SK-N-SH (cell line): ENCODE data around the gene CELA3B. TPM values are rescaled to one million over a fixed set of nuclear protein-coding genes. Genes with fewer than 3 reads are reported as not detected.

Experiments used
- CTCF ChIA-PET: fragments of 300-600, 350-600 bp; formaldehyde crosslinking; extraction: SDS; loops from one replicate; lab custom pipeline; 2021; lab: Yijun Ruan, JAX
- POLR2A ChIA-PET: fragments of 350-600 bp; sonication (Branson Sonifier 250); formaldehyde crosslinking; extraction: SDS; loops from one replicate; lab custom pipeline; 2020; ENCODE audit warnings: antibody characterized with exemption, inconsistent platforms; lab: Yijun Ruan, JAX
- DNase-seq: peaks from one replicate; pipeline ENCODE4 v3.0.0; 2012
- H2AFZ ChIP-seq: fragments of 200-600 bp; sonication (generic); 2 replicates; pipeline ENCODE4 v1.8.1; 2016; ENCODE audit warnings: antibody characterized with exemption, mild to moderate bottlenecking, low read depth
- H3F3A ChIP-seq: fragments of 200-600 bp; sonication (generic); replicated peaks from 2 replicates; pipeline ENCODE3; 2016; ENCODE audit warnings: antibody characterized with exemption, mild to moderate bottlenecking; ENCODE audit not compliant: insufficient read depth
- H3K27ac ChIP-seq, 2 experiments: fragments of 200-500 bp in 1 of 2; fragments of 200-600 bp in 1 of 2; sonication (Bioruptor generic) in 1 of 2; sonication (generic), shearing (Covaris generic) in 1 of 2; 2 replicates each; pipeline versions ENCODE4 v1.5.1 to v1.6.1; 2014 to 2016; ENCODE audit warnings: low read depth in 2 of 2, inconsistent platforms in 1 of 2, low read length in 1 of 2, mild to moderate bottlenecking in 1 of 2, mixed read lengths in 1 of 2
- H3K27me3 ChIP-seq: fragments of 200-600 bp; sonication (generic), shearing (Covaris generic); 2 replicates; pipeline ENCODE4 v1.6.1; 2016; ENCODE audit warnings: mixed run types; ENCODE audit not compliant: insufficient read depth
- H3K36me3 ChIP-seq, 2 experiments: fragments of 200-500 bp in 1 of 2; fragments of 200-600 bp in 1 of 2; sonication (Bioruptor generic) in 1 of 2; sonication (generic) in 1 of 2; replicated peaks in 1 of 2; 2 replicates each; pipeline versions ENCODE3 to v1.5.1; 2014 to 2016; ENCODE audit warnings: low read length in 1 of 2, mild to moderate bottlenecking in 1 of 2; ENCODE audit not compliant: insufficient read depth in 2 of 2, control insufficient read depth in 1 of 2
- H3K4me1 ChIP-seq, 2 experiments: fragments of 200-500 bp in 1 of 2; fragments of 200-600 bp in 1 of 2; sonication (Bioruptor generic) in 1 of 2; sonication (generic), shearing (Covaris generic) in 1 of 2; 2 replicates each; pipeline versions ENCODE4 v1.5.1 to v1.6.1; 2014 to 2016; ENCODE audit warnings: low read depth in 1 of 2, low read length in 1 of 2, mixed run types in 1 of 2; ENCODE audit not compliant: insufficient read depth in 2 of 2, control insufficient read depth in 1 of 2
- H3K4me2 ChIP-seq: fragments of 200-600 bp; sonication (generic), shearing (Covaris generic); 2 replicates; pipeline ENCODE4 v1.6.1; 2017; ENCODE audit warnings: mixed run types
- H3K4me3 ChIP-seq, 2 experiments: fragments of 200-500 bp in 1 of 2; fragments of 200-600 bp in 1 of 2; sonication (Bioruptor generic) in 1 of 2; sonication (generic), shearing (Covaris generic) in 1 of 2; 2 replicates each; pipeline versions ENCODE4 v1.5.1 to v1.8.1; 2014 to 2016; ENCODE audit warnings: low read depth in 2 of 2, inconsistent platforms in 1 of 2, low read length in 1 of 2, mild to moderate bottlenecking in 1 of 2, mixed read lengths in 1 of 2, moderate library complexity in 1 of 2
- H3K79me2 ChIP-seq: fragments of 200-600 bp; sonication (generic); 2 replicates; pipeline ENCODE4 v1.8.1; 2017; ENCODE audit warnings: mild to moderate bottlenecking; ENCODE audit not compliant: insufficient read depth
- H3K9ac ChIP-seq: fragments of 200-600 bp; sonication (generic); 2 replicates; pipeline ENCODE4 v1.6.1; 2017; ENCODE audit warnings: mixed run types
- H3K9me2 ChIP-seq: fragments of 200-600 bp; sonication (generic); 2 replicates; pipeline ENCODE4 v1.6.1; 2017; ENCODE audit warnings: mixed run types
- H3K9me3 ChIP-seq: fragments of 200-600 bp; sonication (generic); 2 replicates; pipeline ENCODE4 v1.6.1; 2017; ENCODE audit warnings: mixed run types, mild to moderate bottlenecking, moderate library complexity
- H4K20me1 ChIP-seq: fragments of 200-600 bp; sonication (generic); 2 replicates; pipeline ENCODE4 v1.6.1; 2017; ENCODE audit warnings: mild to moderate bottlenecking, mixed run types; ENCODE audit not compliant: insufficient read depth
- CTCF ChIP-seq: fragments of 200-600 bp; sonication (generic); IDR thresholded peaks from 2 replicates; pipeline ENCODE4 v1.6.1; 2017; ENCODE audit warnings: antibody characterized with exemption, mild to moderate bottlenecking, moderate library complexity
- ELF1 ChIP-seq: IDR thresholded peaks from 2 replicates; pipeline ENCODE4 v1.4.0; 2012
- EZH2phosphoT487 ChIP-seq: fragments of 200-600 bp; sonication (generic); IDR thresholded peaks from 2 replicates; pipeline ENCODE4 v1.6.1; 2017; ENCODE audit warnings: low read depth, mixed run types, mild to moderate bottlenecking, antibody characterized with exemption, moderate library complexity, borderline replicate concordance
- GATA2 ChIP-seq: sonication (generic); formaldehyde crosslinking; IDR thresholded peaks from 2 replicates; pipeline ENCODE4 v1.5.0; 2020; ENCODE audit warnings: mild to moderate bottlenecking, missing genetic modification reagents
- JUND ChIP-seq: IDR thresholded peaks from 2 replicates; pipeline ENCODE4 v1.4.0; 2012
- MAX ChIP-seq: IDR thresholded peaks from 2 replicates; pipeline ENCODE4 v1.4.0; 2012; ENCODE audit warnings: low read depth
- RAD21 ChIP-seq: IDR thresholded peaks from 2 replicates; pipeline ENCODE4 v1.6.1; 2012; ENCODE audit warnings: mild to moderate bottlenecking, low read length
- RFX5 ChIP-seq: IDR thresholded peaks from 2 replicates; pipeline ENCODE4 v1.6.1; 2012; ENCODE audit warnings: mild to moderate bottlenecking, improper control_type of control experiment, low read length
- SIN3A ChIP-seq: IDR thresholded peaks from 2 replicates; pipeline ENCODE4 v1.6.1; 2012; ENCODE audit warnings: low read depth, mild to moderate bottlenecking, low read length, moderate library complexity, borderline replicate concordance
- SMC3 ChIP-seq: IDR thresholded peaks from 2 replicates; pipeline ENCODE4 v1.6.1; 2012; ENCODE audit warnings: low read depth, low read length, improper control_type of control experiment
- TAF1 ChIP-seq: IDR thresholded peaks from 2 replicates; pipeline ENCODE4 v1.6.1; 2012; ENCODE audit warnings: low read depth, mild to moderate bottlenecking, low read length, moderate library complexity, borderline replicate concordance
- TCF12 ChIP-seq: IDR thresholded peaks from 2 replicates; pipeline ENCODE4 v1.4.0; 2012
- TEAD4 ChIP-seq: IDR thresholded peaks from 2 replicates; pipeline ENCODE4 v1.4.0; 2012; ENCODE audit warnings: mild to moderate bottlenecking, borderline replicate concordance; ENCODE audit not compliant: insufficient read depth
- USF2 ChIP-seq: fragments of 150-350 bp; IDR thresholded peaks from 2 replicates; pipeline ENCODE4 v1.6.1; 2017; ENCODE audit warnings: antibody characterized with exemption, low read length, low read depth, borderline replicate concordance
- YY1 ChIP-seq: IDR thresholded peaks from 2 replicates; pipeline ENCODE4 v1.4.0; 2012; ENCODE audit warnings: low read depth, mild to moderate bottlenecking
- WGBS: methylation state at CpG from one replicate; pipeline ENCODE4 v1.1.6; 2017; ENCODE audit warnings: low lambda C conversion rate; 5-methylcytosine and 5-hydroxymethylcytosine counted together
- polyA plus RNA-seq, 3 experiments: library from polyadenylated mRNA; depleted of rRNA; stranded (reverse); fragments of >200 nt; gene quantifications; 2 replicates each; pipeline ENCODE4 v1.2.3, GENCODE V29; 2012

Gene CELA3B
- polyA plus RNA-seq, 1 of the 3 experiments (the other 2 are of a cell fraction): not detected

- TF ChIP-seq SMC3 (no peak), YY1 (no peak)
These were observed 15.0 kb upstream of the CELA3B start (continued) for GRCh38 chr1:21961799-21962198.

- Histone ChIP-seq H3K79me2 (no peaks in the 10 kb centered on the region), H3K36me3 (no peaks in the 10 kb centered on the region), H3K9me2 (no peaks in the 10 kb centered on the region), H3K27ac (no peak overlapping the region), H2AFZ (no peak overlapping the region), H3K9ac (no peak overlapping the region), H3F3A (no peaks in the 10 kb centered on the region), H3K27me3 (no peaks in the 10 kb centered on the region), H4K20me1 (no peaks in the 10 kb centered on the region), H3K4me1 (peaks cover 0 to 11% of the 10 kb centered on the region in 2 experiments; a peak in 1 of 4 replicates), H3K4me2 (no peak overlapping the region), H3K4me3 (no peak overlapping the region; a peak in 1 of 4 replicates), H3K9me3 (no peaks in the 10 kb centered on the region)
- ChIA-PET POLR2A (no interaction called here), CTCF (interaction anchor here (0.6 to 4.0 kb wide), 30 partner anchors 8 to 390 kb away, joined by 3 to 20 read pairs (median 4); no protein-coding TSS in a partner anchor)
- DNase-seq: peak; percentile 81
- 58% methylated on average over 10 of the region's 11 CpGs for WGBS
- TF ChIP-seq MAX: no peak
- TF ChIP-seq GATA2 (CRISPR knock-in tag): no peak
- no peak for TF ChIP-seq ELF1
- no peak for TF ChIP-seq TEAD4
- no peak for TF ChIP-seq YY1
- TF ChIP-seq SMC3: peak; percentile 88
- no peak for TF ChIP-seq USF2
- TF ChIP-seq RFX5: no peak
- TF ChIP-seq JUND: no peak
- no peak for TF ChIP-seq SIN3A
- no peak for TF ChIP-seq TCF12
- peak; percentile 96 for TF ChIP-seq RAD21
- no peak for TF ChIP-seq TAF1
- TF ChIP-seq EZH2phosphoT487: no peak
- TF ChIP-seq CTCF: peak; percentile 95
These were observed 13.2 kb upstream of the CELA3B start for GRCh38 chr1:21963477-21964217.
